Stomach (tissue), 9 donors: ENCODE measurements around the gene SEC22C. TPM values are rescaled to one million over a fixed set of nuclear protein-coding genes. Genes with fewer than 3 reads are reported as not detected.
"Not testable (repeated sequence)": the region's sequence is repeated elsewhere in the genome, so short reads cannot be mapped to it uniquely, and the experiment has no call there.

Source experiments
- DNase-seq, 2 donors: peaks; one replicate each; pipeline versions ENCODE4 v3.0.0 to v3.0.0-alpha.2; 2013 to 2019
- H3K27ac ChIP-seq, 5 donors: fragments of 200-600 bp in 4 of 5; sonication (generic) in 4 of 5; one replicate each; pipeline ENCODE4 v1.5.1; 2013 to 2019; ENCODE audit warnings: mild to moderate bottlenecking in 1 of 5, moderate library complexity in 1 of 5
- H3K27me3 ChIP-seq, 3 donors: fragments of 200-600 bp; sonication (generic); one replicate each; pipeline ENCODE4 v1.5.1; 2017 to 2019; ENCODE audit warnings: mixed run types in 1 of 3
- H3K36me3 ChIP-seq, 4 donors: fragments of 200-600 bp; sonication (generic); 1 replicate in 3 of 4; 2 replicates in 1 of 4; pipeline ENCODE4 v1.5.1; 2016 to 2019
- H3K4me1 ChIP-seq, 4 donors: fragments of 200-600 bp; sonication (generic); one replicate each; pipeline ENCODE4 v1.5.1; 2016 to 2019
- H3K4me3 ChIP-seq, 4 donors: fragments of 200-600 bp; sonication (generic) in 3 of 4; one replicate each; pipeline ENCODE4 v1.5.1; 2016 to 2019; ENCODE audit warnings: mild to moderate bottlenecking in 1 of 4
- H3K9me3 ChIP-seq, 4 donors: fragments of 200-600 bp; sonication (generic); one replicate each; pipeline ENCODE4 v1.5.1; 2016 to 2019
- EP300 ChIP-seq: sonication (generic); formaldehyde crosslinking; IDR thresholded peaks from one replicate; pipeline ENCODE4 v1.6.1; 2017; ENCODE audit warnings: antibody characterized with exemption
- POLR2A ChIP-seq, 4 donors: fragments of 450-650 bp; IDR thresholded peaks; one replicate each; pipeline ENCODE4 v1.6.1; 2016; ENCODE audit warnings: antibody characterized with exemption in 4 of 4, control low read depth in 2 of 4, mild to moderate bottlenecking in 1 of 4, moderate library complexity in 1 of 4
- POLR2AphosphoS5 ChIP-seq, 3 donors: sonication (generic); formaldehyde crosslinking; IDR thresholded peaks; one replicate each; pipeline ENCODE4 v1.6.1; 2016; ENCODE audit warnings: antibody characterized with exemption in 3 of 3
- WGBS, 5 donors: extraction: QIAGEN DNeasy Blood & Tissue Kit in 3 of 5; methylation state at CpG; one replicate each; pipeline versions ENCODE4 v1.1.5 to v1.1.7; 2013 to 2018; 5-methylcytosine and 5-hydroxymethylcytosine counted together
- intact Hi-C: fragments of 100-400 bp; cut with DNase I; formaldehyde crosslinking; loops from one replicate; pipeline ENCODE4 v1.15.1; 2023; ENCODE audit warnings: low total_unique reads
- polyA plus RNA-seq, 3 donors: library from polyadenylated mRNA; stranded (reverse); fragments of 200-250 nt; gene quantifications; one replicate each; pipeline ENCODE4 v1.2.3, GENCODE V29; 2013
- total RNA-seq, 5 donors: library from RNA; depleted of rRNA; stranded (reverse); fragments of >200 nt; gene quantifications; one replicate each; pipeline versions ENCODE4 v1.1.0 to v1.2.3, GENCODE V29; 2014 to 2016
- TF ChIP-seq, protein P1 (sequence below), 7 experiments: fragments of 450-650 bp in 4 of 7; fragments of 200-600 bp in 3 of 7; sonication (generic) in 3 of 7; IDR thresholded peaks; one replicate each; pipeline ENCODE4 v1.5.1; 2016 to 2019; ENCODE audit warnings: antibody characterized with exemption in 7 of 7, control low read depth in 2 of 7, mild to moderate bottlenecking in 1 of 7
- donor health status: healthy with polysubstance abuse.
- donor health status: Bipolar disorder and iron deficiency.
- donor health status: healthy.

Gene SEC22C
- total and polyA plus RNA-seq, 8 donors: 9.8 to 64.3 (median 28.9) TPM

GRCh38 chr3:42589382-42590109 lies 7.8 kb upstream of the SEC22C start:
- peak in 1 of 2 donors; percentile 19 for DNase-seq
- Histone ChIP-seq H3K9me3 (no peaks in the 10 kb centered on the region), H3K4me3 (peak overlapping the region in 2 of 4 donors; percentile 64 to 70), H3K36me3 (peaks cover 9 to 18% (median 13%) of the 10 kb centered on the region in 4 donors), H3K27ac (peak overlapping the region in 4 of 5 donors; percentile 89 to 96 (median 92)), H3K4me1 (peaks cover 17 to 37% (median 28%) of the 10 kb centered on the region in 4 donors), H3K27me3 (no peaks in the 10 kb centered on the region)
- intact Hi-C loops: no loop called here
- TF ChIP-seq POLR2A (IDR thresholded peaks at IDR 0.05) (no peak), POLR2AphosphoS5 (IDR thresholded peaks at IDR 0.05) (no peak), EP300 (no peak)
- TF ChIP-seq, protein P1, sequence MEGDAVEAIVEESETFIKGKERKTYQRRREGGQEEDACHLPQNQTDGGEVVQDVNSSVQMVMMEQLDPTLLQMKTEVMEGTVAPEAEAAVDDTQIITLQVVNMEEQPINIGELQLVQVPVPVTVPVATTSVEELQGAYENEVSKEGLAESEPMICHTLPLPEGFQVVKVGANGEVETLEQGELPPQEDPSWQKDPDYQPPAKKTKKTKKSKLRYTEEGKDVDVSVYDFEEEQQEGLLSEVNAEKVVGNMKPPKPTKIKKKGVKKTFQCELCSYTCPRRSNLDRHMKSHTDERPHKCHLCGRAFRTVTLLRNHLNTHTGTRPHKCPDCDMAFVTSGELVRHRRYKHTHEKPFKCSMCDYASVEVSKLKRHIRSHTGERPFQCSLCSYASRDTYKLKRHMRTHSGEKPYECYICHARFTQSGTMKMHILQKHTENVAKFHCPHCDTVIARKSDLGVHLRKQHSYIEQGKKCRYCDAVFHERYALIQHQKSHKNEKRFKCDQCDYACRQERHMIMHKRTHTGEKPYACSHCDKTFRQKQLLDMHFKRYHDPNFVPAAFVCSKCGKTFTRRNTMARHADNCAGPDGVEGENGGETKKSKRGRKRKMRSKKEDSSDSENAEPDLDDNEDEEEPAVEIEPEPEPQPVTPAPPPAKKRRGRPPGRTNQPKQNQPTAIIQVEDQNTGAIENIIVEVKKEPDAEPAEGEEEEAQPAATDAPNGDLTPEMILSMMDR (IDR thresholded peaks at IDR 0.05): no peak
- 88 to 96% (median 93%) methylated on average over 18 to 20 of the region's 20 CpGs for WGBS, 5 donors

DNA sequence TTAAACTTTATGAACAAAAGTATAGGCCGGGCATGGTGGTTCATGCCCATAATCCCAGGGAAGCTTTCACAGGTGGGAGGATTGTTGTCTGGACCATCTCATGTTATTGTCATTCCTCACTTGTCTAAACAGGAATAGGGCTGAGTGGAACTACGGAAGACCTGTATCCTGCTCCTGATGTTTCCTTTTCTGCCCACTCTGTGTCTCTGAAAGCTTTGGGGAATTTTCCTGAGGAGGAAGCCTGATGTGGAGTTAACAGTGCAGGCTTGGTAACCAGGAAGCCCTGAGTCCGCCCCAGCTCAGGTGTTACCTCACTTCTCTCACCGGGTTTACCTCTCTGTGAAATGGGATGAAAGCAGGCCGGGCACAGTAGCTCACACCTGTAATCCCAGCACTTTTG lies 6.9 kb upstream of the SEC22C start:
- peaks cover 17 to 33% (median 28%) of the 10 kb centered on the region in 4 donors for H3K4me1 ChIP-seq
- intact Hi-C loops: no loop called here
- 73 to 94% (median 82%) methylated on average over 5 of the region's 5 CpGs for WGBS, 5 donors

DNA sequence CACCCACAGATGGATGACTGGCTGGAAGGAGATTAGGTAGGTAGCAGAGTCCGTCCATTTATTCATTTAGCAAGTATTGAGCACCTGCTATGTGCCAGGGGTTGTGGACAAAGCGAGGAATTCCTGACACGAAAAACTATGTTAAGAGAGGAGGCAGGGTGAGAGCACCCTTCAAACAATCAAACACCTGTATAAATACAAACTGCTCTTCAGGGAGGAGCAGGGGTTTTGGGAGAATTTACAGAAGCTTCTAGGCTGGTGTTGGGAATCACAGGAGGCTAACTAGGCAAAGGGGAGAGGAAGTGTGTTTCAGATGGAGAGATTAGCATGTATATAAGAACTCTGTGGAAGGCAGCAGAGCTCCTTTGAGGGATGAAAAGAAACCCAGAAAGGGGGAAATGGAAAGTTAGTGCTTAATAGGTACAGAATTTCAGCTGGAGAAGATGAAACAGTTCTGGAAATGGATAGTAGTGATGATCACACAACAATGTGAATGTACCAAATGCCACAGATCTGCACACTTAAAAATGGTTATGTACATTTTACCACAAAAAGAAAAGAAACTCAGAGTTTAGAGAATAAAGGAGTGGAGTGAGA lies 805 bp upstream of the SEC22C start:
- Histone ChIP-seq H3K27ac (peak overlapping the region; percentile 90 to 96 (median 92)), H3K27me3 (no peaks in the 10 kb centered on the region), H3K4me1 (peaks cover 13 to 41% (median 27%) of the 10 kb centered on the region in 4 donors), H3K4me3 (peak overlapping the region; percentile 80 to 91 (median 84)), H3K36me3 (peaks cover 0 to 3% (median 0%) of the 10 kb centered on the region in 4 donors), H3K9me3 (no peaks in the 10 kb centered on the region)
- intact Hi-C loops: no loop called here
- no peak for TF ChIP-seq POLR2A (IDR thresholded peaks at IDR 0.05)
- TF ChIP-seq, protein P1 (IDR thresholded peaks at IDR 0.05): no peak
- no peak for TF ChIP-seq POLR2AphosphoS5 (IDR thresholded peaks at IDR 0.05)
- no peak for TF ChIP-seq EP300
- DNase-seq: no peak
- WGBS, 5 donors: 0 to 5% (median 3%) methylated on average over 3 of the region's 3 CpGs

More for the DNA sequence above, 6.9 kb upstream of the SEC22C start:
- TF ChIP-seq POLR2A (IDR thresholded peaks at IDR 0.05) (no peak), POLR2AphosphoS5 (IDR thresholded peaks at IDR 0.05) (no peak), EP300 (no peak)
- TF ChIP-seq, protein P1 (IDR thresholded peaks at IDR 0.05): no peak
- Histone ChIP-seq H3K9me3 (no peaks in the 10 kb centered on the region), H3K4me3 (no peak overlapping the region), H3K36me3 (peaks cover under 1 to 8% (median 4%) of the 10 kb centered on the region in 4 donors), H3K27me3 (no peaks in the 10 kb centered on the region), H3K27ac (no peak overlapping the region)
- DNase-seq: no peak

- Histone ChIP-seq H3K36me3 (peaks cover 0 to 3% (median 0%) of the 10 kb centered on the region in 4 donors), H3K27me3 (no peaks in the 10 kb centered on the region), H3K9me3 (no peaks in the 10 kb centered on the region), H3K27ac (peak overlapping the region; percentile 90 to 96 (median 92)), H3K4me3 (peak overlapping the region; percentile 80 to 91 (median 84)), H3K4me1 (peaks cover 13 to 41% (median 27%) of the 10 kb centered on the region in 4 donors)
- TF ChIP-seq EP300 (no peak), POLR2A (IDR thresholded peaks at IDR 0.05) (no peak), POLR2AphosphoS5 (IDR thresholded peaks at IDR 0.05) (no peak)
- TF ChIP-seq, protein P1 (IDR thresholded peaks at IDR 0.05): no peak
- no peak for DNase-seq
- intact Hi-C loops: no loop called here
- 0 to 1% (median 0%) methylated on average over 6 to 11 of the region's 11 CpGs for WGBS, 5 donors
Measured at GRCh38 chr3:42581400-42581708, 413 bp downstream of the SEC22C start.

DNA sequence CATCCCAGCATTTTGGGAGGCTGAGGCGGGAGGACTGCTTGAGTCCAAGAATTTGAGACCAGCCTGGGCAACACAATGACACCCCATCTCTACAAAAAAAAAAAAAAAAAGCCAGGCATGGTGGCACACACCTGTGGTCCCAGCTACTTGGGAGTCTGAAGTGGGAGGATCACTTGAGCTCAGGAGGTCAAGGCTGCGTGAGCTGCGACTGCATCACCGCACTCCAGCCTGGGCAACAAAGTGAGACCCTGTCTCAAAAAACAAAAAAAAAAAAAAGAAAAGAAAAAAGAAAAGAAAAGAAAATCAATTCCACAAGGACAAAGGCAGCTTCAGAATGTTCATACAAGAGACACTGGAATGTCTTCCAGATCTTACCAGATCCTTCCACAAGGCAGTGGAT lies 2.4 kb downstream of the SEC22C start:
- peaks cover 13 to 41% (median 27%) of the 10 kb centered on the region in 4 donors for H3K4me1 ChIP-seq
- H3K27me3 ChIP-seq, DNase-seq, H3K4me3 ChIP-seq, H3K27ac ChIP-seq, intact Hi-C loops: not testable (repeated sequence)
- peaks cover 0 to 12% (median 5%) of the 10 kb centered on the region in 4 donors for H3K36me3 ChIP-seq
- H3K9me3 ChIP-seq: peaks cover 0 to 12% (median 0%) of the 10 kb centered on the region in 4 donors
- 94 to 100% (median 98%) methylated on average over 4 of the region's 4 CpGs for WGBS, 5 donors
